Measurements from ENCODE around the gene CLHC1.
"Not testable (repeated sequence)": the region's sequence is repeated elsewhere in the genome, so short reads cannot be mapped to it uniquely, and the experiment has no call there.

DNA sequence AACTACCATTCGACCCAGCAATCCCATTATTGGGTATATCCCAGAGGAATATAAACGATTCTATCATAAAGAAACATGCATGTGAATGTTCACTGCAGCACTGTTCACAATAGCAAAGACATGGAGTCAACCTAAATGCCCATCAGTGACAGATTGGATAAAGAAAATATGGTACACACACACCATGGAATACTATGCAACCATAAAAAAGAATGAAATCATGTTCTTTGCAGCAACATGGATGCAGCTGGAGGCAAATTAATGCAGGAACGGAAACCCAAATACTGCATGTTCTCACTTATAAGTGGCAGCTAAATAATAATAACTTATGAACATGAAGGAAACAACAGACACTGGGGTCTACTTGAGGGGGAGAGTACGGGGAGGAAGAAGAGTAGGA lies 105.5 kb downstream of the CLHC1 start:
- TF ChIP-seq, protein P1, sequence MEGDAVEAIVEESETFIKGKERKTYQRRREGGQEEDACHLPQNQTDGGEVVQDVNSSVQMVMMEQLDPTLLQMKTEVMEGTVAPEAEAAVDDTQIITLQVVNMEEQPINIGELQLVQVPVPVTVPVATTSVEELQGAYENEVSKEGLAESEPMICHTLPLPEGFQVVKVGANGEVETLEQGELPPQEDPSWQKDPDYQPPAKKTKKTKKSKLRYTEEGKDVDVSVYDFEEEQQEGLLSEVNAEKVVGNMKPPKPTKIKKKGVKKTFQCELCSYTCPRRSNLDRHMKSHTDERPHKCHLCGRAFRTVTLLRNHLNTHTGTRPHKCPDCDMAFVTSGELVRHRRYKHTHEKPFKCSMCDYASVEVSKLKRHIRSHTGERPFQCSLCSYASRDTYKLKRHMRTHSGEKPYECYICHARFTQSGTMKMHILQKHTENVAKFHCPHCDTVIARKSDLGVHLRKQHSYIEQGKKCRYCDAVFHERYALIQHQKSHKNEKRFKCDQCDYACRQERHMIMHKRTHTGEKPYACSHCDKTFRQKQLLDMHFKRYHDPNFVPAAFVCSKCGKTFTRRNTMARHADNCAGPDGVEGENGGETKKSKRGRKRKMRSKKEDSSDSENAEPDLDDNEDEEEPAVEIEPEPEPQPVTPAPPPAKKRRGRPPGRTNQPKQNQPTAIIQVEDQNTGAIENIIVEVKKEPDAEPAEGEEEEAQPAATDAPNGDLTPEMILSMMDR (IDR thresholded peaks at IDR 0.05; ENCODE audit: low read length), result not testable (repeated sequence)
- TF ChIP-seq EZH2 (IDR thresholded peaks at IDR 0.05; ENCODE audit: borderline replicate concordance, low read length), result not testable (repeated sequence)

Data from OCI-LY1 (cell line).